KOPT-K1 (cell line): ENCODE results near the gene PRKCZ.
"Not testable (repeated sequence)": the region's sequence is repeated elsewhere in the genome, so short reads cannot be mapped to it uniquely, and the experiment has no call there.

ENCODE experiments used
- H3K27ac ChIP-seq: fragments of 200-600 bp; sonication (generic); 2 replicates; pipeline ENCODE4 v1.5.1; 2016; ENCODE audit warnings: antibody characterized with exemption, mild to moderate bottlenecking, low read depth, low read length; ENCODE audit not compliant: poor library complexity, severe bottlenecking
- H3K36me3 ChIP-seq: fragments of 200-600 bp; sonication (generic); 2 replicates; pipeline ENCODE4 v1.5.1; 2017; ENCODE audit warnings: antibody characterized with exemption, mild to moderate bottlenecking, low read length, moderate library complexity; ENCODE audit not compliant: insufficient read depth
- H3K9me3 ChIP-seq: fragments of 200-600 bp; sonication (generic); 2 replicates; pipeline ENCODE4 v1.5.1; 2017; ENCODE audit warnings: antibody characterized with exemption, low read length, mild to moderate bottlenecking; ENCODE audit not compliant: insufficient read depth, poor library complexity, severe bottlenecking

The PRKCZ gene

DNA sequence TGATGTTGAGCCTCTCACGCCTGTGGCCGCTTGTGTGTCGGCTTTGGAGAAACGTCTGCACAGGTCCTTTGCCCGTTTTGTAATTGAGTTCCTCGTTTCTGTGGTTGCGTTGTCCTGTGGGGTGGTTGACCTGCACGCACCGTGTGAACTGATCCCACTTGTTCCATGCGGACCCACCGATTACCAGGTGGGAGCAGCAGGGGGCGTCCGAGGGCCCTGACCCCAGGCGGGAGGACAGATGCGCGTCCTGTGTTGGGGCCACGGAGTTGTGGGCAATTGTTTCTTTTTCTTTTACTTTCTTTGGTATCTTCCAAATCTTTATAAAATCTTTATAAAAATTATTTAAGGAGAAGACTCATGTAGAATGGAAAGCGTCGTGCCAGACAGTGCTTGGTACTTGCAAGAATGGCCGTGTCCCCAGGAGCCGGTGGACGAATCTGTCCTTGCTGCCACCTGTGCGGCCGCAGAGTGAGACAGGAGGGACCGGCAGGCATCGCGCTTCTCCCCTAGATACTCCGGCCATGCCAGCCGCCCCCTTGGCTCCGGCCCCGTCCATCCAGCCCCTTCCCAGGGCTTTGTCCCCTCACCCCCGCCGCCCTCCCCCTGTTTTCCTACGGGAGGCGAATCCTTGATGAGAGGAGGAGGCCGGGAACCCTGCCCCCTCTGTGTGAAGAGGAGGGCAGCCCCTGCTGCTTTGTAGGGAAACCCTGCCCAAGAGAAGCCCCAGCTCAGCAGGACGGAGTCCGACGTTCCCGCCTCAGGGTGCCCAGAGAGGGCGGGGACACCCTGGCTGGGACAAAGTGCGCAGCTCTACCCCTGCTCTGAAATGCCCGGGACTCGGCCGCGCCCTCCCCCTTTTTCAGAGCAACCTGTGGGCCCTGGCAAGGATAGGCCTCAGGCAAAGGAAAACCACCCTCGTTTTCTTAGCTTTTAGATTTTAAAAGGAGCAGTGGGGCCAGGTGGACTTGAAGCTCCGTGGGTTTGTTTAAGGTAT lies 41.7 kb downstream of the PRKCZ start:
- Histone ChIP-seq H3K9me3 (no peaks in the 10 kb centered on the region), H3K27ac (no peak overlapping the region), H3K36me3 (no peaks in the 10 kb centered on the region)

DNA sequence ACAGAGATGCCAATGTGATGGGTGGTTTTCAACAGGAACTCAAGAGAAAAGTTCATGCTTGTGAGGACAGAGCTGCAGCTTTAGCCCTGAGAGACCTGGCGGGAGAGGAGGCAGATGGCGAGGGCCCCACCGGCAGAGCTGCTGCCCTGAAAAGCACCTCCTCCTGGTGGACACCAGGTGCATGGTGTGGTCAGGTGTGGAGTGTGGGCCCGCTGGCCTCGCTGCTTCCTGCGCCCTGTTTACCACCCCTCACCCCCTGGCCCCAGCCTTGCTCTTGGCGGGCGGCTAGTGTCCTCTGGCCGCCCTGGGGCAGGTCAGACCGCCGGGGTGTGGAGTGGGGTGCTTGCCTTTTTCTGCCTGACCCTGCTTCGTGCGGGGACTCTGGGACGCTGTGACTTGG lies 42.8 kb downstream of the PRKCZ start:
- Histone ChIP-seq H3K27ac (no peak overlapping the region), H3K9me3 (no peaks in the 10 kb centered on the region), H3K36me3 (no peaks in the 10 kb centered on the region)

DNA sequence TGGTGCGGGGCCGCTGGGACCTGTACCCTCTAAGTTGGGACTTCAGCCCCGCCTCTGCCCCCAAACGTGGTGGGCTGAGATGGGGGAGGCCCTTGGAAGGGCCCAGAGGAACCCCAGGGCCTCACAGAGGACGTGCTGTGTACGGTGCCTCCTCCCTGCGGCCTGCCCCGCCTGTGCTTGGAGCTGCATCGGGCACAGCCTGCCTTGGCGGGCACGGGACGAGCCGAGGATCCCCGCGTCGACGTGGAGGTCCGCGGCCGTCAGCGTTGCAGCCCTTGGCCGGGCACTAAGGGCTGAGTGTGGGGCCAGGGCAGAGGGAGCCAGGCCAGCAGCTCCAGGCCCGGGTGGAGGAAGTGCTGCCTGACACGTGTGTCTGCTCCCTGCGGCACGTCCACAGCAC lies 43.4 kb downstream of the PRKCZ start:
- Histone ChIP-seq H3K36me3 (no peaks in the 10 kb centered on the region), H3K27ac (no peak overlapping the region), H3K9me3 (no peaks in the 10 kb centered on the region)

DNA sequence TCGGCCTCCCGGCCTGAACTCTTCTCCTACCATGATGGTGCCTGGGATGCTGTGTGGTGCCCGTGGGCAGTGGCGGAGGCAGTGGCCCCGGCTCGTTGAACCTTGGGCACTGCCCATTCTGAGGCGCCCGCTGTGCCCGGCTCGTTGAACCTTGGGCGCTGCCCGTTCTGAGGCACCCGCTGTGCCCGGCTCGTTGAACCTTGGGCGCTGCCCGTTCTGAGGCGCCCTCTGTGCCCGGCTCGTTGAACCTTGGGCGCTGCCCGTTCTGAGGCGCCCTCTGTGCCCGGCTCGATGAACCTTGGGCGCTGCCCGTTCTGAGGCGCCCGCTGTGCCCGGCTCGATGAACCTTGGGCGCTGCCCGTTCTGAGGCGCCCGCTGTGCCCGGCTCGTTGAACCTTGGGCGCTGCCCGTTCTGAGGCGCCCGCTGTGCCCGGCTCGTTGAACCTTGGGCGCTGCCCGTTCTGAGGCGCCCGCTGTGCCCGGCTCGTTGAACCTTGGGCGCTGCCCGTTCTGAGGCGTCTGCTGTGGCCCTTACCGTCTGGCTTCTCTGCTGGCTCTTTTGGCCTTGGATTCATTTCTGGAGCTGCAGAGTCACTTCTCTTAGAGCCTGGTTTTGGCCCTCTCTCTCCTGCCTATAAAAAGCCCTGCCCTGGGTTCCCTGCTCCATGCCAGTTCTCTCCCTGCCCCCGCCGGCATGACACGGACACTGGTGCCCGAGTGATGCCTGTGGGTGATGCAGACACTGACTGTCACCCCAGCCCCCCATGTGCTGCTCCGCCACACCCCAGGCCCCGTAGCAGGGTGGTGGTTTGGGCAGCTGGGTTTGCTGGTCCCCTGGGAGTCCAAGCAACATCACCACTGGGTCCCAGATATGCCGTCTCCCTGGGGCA lies 44.3 kb downstream of the PRKCZ start:
- H3K27ac ChIP-seq, H3K36me3 ChIP-seq, H3K9me3 ChIP-seq: not testable (repeated sequence)

DNA sequence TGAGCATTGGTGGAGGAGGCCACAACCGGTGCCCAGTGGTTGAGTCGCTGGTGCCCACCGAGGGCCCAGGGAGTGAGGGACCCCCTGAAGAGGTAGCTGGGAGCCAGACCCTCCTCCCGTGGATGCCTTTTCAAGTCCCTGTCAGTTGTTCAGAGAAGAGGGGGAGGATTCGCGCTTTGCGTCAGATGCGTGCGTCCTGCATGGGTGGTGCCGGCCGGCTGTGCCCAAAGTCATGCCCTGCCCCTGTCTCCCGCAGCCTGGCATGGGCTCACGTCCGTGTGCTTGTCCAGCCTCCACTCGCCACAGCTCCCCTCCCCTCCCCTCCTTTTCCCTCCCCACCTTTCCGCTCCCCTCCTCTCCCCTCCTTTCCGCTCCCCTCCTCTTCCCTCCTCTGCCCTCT lies 45.2 kb downstream of the PRKCZ start:
- no peaks in the 10 kb centered on the region for H3K36me3 ChIP-seq
- no peak overlapping the region for H3K27ac ChIP-seq
- H3K9me3 ChIP-seq, result no peaks in the 10 kb centered on the region

DNA sequence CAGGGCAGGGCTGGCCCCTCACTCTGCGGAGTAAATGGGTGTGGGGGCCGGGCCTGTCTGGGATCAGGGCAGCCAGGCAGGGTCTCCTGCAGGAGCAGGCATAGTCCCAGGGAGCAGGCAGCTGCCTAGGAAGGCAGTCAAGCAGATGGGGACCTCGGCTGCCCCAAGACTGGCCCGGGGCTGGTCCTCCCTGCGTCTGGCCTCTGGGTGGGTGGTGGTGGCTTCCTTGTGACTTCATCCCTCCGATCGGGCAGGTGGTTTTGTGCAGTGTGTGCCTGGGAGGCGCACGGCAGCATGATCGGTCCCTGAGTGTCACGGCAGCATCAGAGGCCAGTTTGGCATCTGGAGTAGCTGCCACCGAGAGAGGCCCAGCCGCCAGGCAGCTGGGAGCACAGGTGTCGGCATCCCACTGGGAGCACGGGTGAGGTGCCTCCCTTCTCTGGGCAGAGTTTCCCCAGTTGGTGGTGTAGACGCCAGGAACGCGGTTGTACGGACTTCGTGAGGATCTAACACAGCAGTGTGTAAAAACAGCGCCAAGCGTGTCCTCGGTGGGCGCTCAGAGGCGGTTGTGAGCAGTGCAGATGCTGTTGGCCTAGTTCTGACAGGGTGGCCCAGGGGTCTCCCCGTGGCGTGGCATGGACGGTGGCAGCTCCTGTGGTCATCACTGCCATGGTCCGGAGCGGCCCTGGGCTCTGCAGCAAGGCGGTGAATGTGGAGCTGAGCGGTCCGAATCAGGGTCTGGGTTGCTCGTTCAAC lies 45.9 kb downstream of the PRKCZ start:
- no peaks in the 10 kb centered on the region for H3K36me3 ChIP-seq
- H3K9me3 ChIP-seq, result no peaks in the 10 kb centered on the region
- no peak overlapping the region for H3K27ac ChIP-seq

DNA sequence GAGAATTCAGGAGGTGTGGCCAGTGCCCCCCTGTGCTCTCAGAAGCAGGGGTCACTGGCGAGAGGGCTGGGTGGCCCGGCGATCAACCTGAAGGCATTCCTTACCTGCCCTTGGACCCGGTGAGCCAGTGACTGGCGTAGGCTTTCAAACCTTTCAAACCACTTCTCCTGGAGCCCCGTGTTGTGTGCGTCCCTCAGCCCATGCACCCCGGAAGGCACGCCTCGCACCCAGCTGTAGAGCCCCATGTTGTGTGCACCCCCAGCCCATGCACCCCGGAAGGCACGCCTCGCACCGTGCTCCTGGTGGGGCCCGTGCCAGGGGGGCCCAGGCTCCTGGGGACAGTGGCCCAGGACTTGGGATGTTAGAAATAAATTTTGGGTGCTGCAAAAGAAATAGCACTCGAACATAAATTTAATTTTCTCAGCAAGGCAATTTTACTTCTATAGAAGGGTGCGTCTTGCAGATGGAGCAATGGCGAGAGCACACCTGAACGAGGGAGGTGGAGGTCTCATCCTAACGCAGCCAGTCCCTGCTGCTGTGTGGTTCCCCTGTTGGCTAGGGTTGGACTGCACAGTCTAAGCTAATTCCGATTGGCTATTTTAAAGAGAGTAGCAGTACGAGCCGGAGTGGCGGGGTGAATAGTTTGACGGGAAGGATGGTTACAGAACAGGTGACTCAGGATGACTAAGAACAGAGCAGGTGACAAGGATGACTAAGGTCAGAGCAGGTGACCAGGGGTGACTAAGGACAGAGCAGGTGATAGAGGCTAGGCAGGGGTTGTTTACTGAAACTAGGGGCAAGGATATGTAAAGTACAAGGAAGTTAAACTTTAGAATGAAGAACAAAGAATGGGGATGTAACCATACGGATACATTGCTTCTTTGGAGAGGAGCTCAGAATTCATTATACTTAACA lies 47.4 kb downstream of the PRKCZ start:
- Histone ChIP-seq H3K36me3 (no peaks in the 10 kb centered on the region), H3K27ac (no peak overlapping the region), H3K9me3 (no peaks in the 10 kb centered on the region)

DNA sequence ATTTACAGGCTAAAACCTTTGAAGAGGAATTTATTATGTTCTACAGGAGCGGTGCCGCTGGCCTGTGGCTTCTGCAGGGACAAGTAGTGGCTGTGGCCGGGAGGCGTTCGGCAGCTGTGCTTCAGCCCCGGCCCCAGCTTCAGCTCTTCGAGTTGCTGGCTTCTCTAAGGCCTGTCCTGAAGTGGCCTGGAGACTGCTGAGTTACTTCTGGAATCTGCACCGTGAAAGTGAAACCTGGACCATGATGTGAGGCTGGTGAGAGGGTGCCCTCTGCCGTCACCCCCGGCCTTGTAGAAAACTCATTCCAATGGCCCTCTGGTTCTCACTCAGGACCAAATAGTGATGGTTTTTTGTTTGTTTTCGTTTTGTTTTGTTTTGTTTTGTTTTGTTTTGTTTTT lies 48.1 kb downstream of the PRKCZ start:
- Histone ChIP-seq H3K27ac (no peak overlapping the region), H3K36me3 (no peaks in the 10 kb centered on the region), H3K9me3 (no peaks in the 10 kb centered on the region)

DNA sequence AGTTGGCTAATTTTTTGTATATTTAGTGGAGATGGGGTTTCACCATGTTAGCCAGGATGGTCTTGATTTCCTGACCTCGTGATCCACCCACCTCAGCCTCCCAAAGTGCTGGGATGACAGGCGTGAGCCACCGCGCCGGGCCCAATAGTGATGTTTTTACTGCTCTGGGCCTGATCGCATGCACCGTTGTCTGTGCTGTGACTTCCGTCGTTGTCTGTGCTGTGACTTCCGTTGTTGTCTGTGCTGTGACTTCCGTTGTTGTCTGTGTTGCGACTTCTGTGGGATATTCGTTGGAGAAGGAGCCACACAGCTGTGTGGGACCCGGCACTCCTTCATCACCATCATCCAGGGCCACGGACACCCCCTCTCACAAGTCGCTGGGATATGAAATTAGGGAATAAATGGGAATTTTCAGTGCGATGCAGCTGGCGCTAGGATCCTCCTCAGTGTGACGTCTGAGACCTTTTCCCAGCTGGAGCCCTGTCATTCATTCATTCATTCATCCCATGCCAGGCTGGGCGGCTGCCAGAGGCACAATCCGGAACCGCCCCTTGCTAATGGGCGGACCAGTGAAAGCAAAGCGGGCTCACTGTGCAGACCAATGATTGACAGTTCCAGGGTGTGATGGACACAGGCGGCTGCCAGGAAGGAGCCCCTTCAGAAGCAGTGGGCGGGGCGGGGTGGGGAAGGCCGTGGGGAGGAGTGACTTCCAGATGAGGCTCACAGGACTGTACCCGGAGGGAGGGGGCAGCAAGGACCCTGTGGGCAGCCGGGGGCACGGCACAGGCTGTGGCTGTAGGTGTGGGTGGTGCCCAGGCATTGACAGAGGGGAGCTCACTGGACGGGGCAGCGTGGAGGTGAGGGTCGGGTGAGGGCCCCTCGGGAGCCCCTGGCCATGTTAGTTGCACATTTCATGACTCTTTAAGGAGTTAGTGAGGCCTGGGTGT lies 48.9 kb downstream of the PRKCZ start:
- no peak overlapping the region for H3K27ac ChIP-seq
- H3K9me3 ChIP-seq, result no peaks in the 10 kb centered on the region
- no peaks in the 10 kb centered on the region for H3K36me3 ChIP-seq

DNA sequence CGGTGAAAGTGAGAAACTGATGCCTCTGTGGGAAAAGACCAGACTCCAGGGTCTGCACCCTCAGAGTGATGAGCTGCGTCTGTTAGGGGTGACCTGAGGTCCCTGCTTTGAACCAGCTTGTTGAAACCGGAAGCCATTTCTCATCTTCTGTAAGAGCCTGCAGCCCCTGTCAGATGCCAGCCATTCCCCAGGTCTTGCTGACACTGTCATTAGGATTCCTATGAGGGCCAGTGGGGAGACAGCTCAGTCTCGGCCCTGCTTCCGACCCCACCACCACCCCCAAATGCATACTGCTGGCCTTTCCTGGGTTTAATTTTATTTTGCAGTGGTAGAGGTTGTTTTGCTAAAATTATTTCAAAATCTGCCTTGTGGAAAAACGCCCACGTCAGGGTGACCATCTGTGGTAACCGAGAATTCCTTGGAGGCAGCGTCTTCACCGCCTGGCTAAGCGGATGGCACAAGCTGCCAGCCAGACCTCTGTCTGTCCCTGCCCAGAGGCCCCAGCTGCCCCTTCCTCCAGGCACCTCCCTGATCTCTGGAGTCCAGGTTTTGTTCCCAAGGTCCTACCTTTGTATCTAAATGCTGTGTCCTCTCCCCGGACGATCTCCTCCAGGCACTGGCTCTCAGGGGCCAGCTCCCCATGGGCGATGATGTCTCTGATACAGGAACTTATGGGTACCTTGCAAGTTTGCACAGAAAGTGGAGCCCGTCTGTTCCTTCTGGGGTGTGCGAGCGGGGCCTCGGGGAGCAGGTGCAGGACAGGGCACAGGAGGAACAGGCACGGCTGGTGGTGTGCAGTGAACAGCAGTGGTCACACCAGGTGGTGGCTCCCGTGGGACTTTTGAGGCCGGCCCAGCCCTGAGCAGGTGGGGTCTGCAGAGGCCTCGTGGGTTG lies 49.9 kb downstream of the PRKCZ start:
- H3K36me3 ChIP-seq, result no peaks in the 10 kb centered on the region
- H3K9me3 ChIP-seq, result no peaks in the 10 kb centered on the region
- H3K27ac ChIP-seq, result no peak overlapping the region

DNA sequence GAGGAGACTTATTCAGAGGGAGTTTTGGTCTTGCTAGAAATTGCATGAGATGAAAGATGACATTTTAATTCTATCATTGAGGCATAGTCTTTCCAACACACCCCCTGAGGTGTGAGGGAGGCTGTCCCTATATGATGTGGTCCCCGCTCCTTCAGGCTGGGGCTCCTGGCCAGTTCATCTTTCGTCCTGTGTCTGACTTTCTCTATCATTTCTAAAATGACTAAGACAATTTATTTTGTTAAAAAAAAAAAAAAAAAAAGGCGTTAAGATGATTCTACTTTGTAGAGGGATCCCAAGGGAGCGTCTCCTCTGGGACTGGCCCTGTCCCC lies 50.5 kb downstream of the PRKCZ start:
- H3K27ac ChIP-seq, result no peak overlapping the region
- H3K9me3 ChIP-seq, result no peaks in the 10 kb centered on the region
- H3K36me3 ChIP-seq, result no peaks in the 10 kb centered on the region

DNA sequence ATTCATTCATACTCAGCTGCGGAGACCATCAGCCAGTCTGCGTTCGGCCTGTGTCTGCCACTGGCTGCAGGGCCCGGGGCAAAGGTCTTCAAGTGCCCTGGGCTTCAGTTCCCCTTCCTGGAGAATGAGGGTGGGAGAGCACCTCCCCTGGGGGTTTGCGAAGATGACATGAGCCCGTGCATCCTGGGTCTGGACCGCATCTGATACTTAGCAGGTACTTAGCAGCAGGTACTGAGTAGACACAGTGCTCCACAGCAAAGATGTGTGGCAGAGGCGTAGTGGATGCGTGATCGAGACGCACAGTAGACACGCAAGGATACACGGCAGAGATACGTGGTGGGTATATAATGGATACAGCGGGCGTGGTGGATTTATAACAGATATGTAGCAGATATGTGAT lies 51.3 kb downstream of the PRKCZ start:
- Histone ChIP-seq H3K9me3 (no peaks in the 10 kb centered on the region), H3K27ac (no peak overlapping the region), H3K36me3 (no peaks in the 10 kb centered on the region)

DNA sequence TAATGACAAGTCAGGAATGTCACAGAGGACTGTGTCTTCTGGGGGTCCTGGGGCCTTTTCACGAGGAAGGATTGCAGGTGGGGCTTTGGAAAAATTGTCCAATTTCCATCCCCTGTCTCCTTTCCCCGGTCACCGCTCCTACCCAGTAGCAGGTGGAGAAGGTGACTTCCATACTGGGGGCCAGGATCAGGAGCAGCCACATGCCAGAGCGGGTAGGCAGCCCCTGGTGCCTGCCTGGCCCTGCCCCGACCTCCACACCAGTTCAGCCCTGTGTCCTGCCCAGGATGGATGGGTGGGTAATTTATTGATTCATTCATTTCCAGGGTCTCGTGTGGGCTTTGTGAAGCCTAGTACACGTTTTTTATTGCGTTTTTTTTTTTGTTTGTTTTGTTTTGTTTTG lies 51.7 kb downstream of the PRKCZ start:
- Histone ChIP-seq H3K36me3 (no peaks in the 10 kb centered on the region), H3K27ac (no peak overlapping the region), H3K9me3 (no peaks in the 10 kb centered on the region)
